Activated T-cell treated with anti-CD3 and anti-CD28 coated beads for 4 hours (primary cell): ENCODE data around the gene CTBP2.
"Not testable (repeated sequence)": the region's sequence is repeated elsewhere in the genome, so short reads cannot be mapped to it uniquely, and the experiment has no call there.

Experiments
- DNase-seq: peaks from one replicate; pipeline ENCODE4 v3.0.0-alpha.2; 2020

CTBP2 gene

DNA sequence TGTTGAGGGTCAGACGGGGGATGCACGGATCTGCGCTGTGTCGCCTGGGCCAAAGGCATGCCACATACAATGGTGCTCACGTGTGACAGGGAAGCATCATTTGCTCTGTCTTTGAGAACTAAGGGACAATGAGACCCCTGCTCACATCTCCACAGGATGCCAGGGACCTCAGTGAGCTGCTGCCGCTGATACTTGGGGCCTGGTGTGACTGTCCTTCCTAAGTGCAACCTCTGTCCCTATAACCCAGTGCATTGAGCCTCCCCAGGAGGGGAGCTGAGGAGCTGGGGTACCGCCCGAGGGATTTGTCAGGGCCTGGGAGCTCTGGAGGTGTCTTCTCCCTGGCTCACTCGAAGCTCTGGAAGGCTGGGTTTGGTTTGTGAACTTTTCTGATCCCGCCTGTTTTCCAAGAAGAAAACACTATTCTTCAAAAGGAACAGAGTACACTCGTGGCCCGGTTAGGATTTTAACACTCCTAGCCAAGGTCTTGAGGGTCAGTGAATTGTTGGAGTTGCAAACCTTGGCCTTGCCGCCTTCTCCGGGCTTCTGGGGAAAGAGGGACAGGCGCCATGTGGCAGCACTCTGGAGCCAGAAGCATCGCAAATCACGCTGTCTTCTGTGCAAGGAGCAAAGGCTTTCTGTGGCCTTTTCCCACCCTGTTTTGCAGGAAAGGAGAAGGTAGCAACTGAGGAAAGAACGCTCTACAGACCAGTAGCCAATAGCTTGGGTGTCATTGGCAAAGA, 26.2 kb upstream of the CTBP2 start:
- no peak for DNase-seq

DNA sequence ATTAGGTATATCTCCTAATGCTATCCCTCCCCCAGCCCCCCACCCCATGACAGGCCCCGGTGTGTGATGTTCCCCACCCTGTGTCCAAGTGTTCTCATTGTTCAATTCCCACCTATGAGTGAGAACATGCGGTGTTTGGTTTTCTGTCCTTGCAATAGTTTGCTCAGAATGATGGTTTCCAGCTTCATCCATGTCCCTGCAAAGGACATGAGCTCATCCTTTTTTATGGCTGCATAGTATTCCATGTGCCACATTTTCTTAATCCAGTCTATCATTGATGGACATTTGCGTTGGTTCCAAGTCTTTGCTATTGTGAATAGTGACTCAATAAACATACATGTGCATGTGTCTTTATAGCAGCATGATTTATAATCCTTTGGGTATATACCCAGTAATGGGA, 18.7 kb upstream of the CTBP2 start:
- not testable (repeated sequence) for DNase-seq

DNA sequence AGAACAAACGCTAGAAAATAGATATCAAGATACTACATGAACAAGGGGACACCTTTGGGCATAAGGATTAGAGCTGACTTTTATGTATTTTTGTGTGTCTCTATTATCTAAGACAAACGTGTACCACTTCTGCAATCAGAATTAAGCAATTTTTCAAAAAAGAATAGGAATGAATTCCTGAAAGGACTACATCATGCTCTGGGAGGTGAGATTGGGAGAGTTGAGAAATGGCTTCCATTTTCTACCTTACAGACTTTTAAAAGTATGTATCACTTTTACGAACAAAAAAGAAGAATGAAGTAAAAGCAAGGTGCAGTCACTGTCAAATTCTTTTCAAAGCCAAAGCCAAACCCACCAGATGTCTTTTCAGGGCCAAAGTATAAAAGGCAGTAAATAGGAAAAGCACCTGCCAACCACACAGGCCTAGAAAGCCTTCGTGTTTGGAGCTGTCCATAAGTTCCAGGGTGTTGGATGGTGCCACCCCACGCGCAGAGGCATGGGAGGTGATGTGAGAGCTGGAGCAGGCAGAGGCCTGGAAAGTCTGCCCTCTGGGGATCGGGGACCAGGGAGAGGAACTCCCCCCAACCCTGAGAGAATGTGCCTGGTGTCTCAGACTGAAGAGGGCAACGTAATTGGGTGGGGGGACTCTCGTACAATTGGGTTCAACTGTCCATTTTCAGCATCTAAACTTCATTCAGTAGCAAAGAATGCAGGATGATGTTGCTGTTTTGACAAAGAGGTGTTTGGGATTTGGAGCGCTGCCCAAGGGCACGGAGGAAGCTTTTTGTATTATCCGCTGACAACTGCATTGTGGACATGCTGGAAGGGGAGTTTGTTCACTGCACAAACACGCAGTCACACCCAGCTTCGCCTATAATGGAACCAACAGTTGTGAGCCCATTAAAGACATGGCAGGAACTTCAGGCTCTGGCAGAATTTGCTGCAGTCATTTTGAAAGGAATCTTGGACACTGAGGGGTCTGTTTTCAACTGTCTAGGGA, 17.6 kb upstream of the CTBP2 start:
- DNase-seq, result no peak

DNA sequence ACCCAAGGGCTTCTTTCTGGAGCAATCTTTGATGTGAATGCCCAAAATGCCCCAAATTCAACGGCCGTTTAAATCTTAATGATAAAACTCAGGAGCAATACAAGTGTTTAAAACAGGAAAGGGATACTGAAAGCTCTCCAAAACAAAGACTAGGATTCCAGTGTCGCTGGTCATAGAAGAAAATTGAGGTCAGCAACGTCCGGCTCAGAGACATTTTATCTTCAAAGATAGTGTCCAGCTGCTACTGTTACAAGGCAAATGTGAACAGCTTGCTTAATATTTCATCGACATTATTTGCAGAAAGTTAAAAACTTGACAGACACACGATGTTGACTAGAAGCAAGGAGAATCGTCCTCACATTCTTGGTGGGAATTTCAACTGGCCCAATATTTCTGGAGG, 15.4 kb upstream of the CTBP2 start:
- DNase-seq, result no peak

DNA sequence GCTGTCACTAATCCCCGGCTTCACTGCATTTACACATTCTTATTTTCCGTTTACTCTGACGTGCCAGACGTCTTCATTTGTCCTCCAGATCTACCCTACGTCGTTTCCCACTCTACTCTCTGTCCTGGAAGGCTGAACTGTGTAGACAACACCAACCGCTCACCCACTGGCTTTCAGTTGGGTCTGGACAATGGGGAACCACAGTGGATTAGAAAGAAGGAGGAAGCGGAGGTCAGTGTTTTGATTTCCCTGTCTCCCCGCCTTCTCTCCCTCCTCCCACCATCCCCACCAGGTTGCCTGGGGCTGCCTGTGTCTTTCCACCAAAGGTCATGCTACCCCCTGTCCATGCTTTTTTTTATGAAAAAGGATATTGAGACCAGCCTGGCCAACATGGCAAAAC, 14.0 kb upstream of the CTBP2 start:
- no peak for DNase-seq

DNA sequence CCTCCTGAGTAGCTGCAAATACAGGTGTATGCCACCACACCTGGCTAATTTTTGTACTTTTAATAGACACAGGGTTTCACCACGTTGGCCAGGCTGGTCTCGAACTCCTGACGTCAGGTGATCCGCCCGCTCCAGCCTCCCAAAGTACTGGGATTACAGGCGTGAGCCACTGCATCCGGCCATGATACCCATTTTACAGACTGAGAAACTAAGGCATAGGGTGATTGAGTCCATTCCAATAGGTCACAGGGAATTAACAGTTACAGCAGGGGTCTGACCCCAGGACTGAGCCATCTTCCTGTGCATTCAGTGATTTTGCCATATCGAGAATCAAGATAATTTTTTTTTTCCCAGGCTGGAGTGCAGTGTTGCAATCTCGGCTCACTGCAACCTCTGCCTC, 12.3 kb upstream of the CTBP2 start:
- no peak for DNase-seq

DNA sequence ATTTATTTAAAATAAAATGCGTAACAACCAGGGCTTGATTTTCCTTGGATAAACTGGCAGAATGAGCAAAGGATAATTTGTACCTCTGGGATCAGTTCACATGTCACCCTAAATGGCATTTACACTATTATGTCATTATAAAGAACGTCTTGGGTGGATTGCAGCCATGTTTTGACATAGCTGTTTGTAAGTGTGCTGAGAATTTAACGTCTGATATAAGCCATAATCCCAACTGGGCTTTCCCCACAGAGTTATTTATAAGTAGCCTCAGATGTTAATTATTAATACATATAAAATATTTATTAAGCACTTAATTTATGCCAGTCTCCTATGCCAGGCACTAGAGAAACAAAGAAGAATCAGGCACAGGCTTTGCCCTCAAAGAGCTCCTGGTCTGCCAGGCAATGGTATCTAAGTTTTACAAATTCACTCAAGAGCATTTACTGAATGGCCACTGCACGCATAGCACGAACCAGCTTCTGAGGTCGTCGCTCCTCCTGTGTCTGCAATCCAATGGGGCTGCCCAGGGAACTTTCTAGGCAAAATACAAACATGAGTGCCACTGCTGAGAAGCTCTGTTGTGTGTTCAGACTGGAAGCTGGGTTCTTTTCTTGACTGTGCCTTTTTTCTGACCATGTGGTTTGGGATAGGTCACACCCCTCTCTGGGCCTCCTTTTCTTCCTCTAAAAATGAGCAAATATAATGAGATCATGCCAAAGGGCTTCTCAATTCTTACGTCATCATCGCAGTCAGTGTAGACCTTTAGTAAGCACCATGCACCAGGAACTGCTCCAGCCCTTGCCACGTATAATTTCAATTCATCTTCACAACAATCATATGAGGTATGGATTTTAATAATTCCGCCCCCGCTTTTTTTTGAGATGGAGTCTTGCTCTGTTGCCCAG, 11.3 kb upstream of the CTBP2 start:
- DNase-seq, result no peak

DNA sequence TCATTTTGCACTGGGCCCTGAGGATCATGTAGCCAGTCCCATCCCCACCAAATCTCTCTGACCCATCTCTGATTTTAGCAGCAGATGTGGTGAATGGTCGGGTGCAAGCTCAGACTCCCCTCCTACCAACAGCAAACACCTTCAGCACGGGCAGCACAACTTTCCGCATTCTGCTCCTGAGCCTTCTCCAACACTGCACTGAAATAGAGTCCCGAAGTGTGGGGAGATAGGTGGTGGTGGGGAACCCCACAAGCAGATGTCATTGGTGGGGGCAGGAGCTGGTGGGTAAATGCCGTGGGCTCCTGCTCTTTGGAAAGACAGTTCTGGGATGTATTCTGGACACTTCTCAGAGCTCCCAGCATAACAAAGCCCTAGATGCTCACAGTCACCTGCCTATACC, 9.6 kb upstream of the CTBP2 start:
- no peak for DNase-seq

DNA sequence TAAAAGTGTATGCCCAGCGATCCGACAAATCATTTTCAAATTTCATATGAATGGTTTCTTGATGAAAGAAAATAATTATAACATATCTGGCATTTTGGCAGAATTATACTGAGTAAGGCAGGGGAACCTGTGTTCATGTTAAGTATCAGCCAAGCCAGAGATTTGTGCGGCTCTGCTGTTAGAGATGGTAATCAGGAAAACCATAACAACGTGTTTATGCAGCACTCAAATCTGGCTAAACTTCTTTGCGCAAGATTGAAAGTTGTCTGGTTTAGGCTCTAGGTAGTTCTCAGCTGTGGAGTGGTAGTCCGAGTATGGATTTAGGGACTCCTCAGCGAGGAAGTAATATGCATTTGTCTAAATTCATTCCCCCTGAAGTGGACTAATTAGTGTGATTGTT, 8.9 kb upstream of the CTBP2 start:
- no peak for DNase-seq

DNA sequence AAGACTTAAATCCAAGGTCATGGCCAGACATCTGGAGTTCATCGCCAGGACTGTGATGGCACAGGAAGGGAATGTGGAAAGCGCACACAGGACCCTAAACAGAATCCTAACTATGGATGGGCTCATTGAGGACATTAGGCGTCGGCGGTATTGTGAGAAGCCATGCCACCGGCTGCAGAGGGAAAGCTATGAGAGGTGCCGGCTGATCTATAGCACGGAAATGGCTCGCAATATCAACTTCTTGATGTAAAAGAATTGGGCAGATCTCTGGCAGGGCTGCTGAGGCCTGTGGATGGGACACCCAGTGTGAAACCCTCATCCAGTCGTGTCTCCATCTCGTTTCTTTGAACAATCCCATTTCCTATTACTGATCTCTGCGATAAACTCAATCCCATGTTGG, 6.3 kb upstream of the CTBP2 start:
- DNase-seq, result no peak

DNA sequence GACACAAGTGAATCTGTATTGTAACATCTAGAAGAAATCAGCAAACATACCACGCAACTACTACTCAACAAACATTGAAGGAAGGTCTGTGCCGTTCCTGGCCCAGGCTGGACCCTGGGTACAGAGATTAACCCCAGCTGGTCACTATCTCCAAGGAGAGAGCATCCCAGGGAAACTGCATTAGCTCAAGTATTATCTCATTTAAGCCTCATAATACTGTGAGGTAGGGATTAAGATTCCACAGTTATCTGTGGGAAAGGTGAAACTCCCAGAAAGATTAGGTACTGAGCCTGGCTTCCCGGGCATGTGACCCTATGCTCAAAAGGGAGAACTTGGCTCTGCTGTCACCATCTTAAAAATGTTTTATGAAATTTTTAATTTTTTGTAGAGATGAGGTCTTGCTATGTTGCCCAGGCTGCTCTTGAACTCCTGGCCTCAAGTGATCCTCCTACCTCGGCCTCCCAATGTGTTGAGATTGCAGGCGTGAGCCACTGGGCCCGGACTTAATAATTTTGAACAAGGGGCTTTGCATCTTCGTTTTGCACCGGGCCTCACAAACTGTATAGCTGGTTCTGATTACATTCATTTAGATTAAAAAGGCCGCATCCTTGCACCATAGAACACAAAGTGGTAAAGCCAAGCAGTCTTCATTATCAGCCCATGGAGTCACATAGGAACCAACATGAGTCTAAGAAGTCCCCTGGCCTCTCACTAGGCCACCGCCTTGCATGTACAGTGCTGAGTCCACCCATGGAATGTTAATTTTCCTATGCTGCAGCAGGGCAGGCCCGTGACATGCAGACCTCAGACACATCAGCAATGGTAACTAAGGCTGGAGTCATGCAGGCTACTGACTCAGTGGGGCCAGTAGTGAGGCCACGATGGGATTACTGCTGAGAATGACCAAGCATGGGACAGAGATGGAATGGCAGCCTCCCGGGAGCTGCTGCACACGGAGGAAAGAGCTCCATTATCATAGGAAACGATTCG, 5.5 kb upstream of the CTBP2 start:
- DNase-seq, result no peak

DNA sequence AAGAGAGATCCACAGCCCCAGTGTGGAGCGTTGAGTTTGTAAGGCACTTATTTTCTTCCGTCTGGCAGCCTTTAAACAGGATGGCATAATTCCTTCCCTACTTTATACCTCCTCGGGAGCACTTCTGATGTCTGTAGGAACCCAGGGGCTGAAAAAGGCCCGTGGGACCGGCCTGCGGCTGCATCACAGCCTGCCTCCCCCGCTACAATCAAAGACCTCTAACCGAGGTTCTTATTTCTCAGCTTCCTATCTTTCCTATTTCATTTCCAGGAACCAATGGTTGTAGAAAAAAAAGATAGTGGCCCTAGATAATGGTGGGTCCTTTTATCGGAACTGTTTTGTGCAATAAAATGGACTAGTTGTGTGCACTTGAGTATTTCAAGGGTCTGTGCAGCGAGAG, 4.1 kb upstream of the CTBP2 start:
- DNase-seq, result no peak

DNA sequence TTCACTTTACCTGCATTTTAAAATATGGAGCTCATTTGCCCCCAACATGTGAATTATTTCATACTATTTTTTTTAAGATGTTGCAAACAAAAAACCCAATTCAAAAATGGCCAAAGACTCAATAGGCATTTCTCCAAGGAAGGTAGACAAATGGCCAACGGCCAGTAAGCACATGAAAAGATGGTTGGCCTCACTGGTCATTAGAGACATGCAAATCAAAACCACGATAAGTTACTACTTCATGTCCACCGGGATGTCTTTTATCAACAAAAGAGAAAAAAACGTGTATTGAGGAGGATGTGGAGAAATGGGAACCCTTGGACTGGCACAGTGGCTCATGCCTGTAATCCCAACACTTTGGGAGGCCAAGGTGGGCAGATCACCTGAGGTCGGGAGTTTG, 3.4 kb upstream of the CTBP2 start:
- no peak for DNase-seq

DNA sequence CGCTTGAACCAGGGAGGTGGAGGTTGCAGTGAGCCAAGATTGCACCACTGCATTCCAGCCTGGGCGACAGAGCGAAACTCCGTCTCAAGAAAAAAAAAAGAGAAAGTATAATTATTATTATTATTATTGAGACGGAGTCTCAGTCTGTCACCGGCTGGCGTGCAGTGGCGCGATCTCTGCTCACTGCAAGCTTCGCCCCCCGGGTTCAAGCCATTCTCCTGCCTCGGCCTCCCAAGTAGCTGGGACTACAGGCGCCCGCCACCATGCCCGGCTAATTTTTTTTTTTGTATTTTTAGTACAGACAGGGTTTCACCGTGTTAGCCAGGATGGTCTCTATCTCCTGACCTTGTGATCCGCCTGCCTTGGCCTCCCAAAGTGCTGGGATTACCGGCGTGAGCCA, 2.9 kb upstream of the CTBP2 start:
- DNase-seq, result not testable (repeated sequence)

DNA sequence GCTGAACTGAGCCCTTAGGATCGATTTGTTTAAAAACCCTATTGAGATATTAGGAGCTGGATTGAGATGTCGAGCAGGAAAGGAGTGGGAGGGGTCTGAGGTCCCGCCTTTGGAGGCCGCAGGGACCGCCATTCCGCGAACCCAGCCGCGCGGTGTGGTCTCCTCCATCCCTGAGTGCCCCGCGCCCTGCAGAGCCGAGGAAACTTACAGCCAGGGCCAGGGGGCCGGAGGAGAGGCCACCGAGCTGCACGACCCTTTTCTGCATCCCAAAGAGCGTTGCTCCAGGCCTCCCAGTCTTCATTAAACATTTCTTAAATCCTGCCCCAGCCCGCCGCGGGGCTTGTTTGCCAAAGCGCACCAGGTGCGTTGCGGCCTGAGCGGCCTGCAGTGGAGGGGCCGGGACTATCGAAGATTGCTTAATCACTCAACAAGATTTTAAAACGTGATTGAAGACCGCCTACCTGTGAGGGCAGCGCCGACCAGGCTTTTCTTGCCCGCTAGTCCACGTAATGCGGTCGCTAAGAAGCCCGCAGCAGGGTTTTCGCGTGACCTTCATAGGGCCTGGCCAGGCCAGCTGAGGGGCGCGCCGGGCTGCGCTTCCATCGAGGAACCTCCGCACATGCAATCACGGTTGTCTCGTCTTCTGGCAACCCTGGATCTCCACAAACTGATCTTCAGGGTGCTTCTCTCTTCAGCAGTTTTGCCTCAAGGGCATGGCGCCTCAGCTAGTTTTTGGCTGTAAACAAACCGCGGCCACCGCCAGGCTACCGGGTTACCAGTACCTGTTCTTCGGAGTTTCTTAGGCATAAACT, 2.0 kb upstream of the CTBP2 start:
- no peak for DNase-seq

DNA sequence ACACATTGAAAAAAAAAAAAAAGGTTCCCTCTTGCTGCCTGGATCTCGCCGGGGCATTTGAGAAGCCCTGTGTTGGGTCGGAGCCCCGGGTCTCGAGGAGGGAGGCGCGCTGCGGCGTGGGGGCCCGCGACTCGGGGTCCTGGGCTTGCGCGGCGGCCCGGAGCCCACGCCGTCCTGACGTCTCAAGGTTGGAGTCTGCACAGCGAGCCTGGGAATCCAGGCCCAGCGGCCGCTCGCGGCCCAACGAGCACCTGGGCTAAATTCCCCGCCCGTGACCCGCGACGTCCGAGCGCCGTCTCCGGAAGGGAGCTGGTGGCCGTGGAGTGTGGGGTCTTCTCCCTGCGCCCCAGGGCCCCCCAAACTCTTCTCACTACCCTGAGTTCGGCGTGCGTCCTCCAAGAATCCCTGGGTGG, 1.4 kb upstream of the CTBP2 start:
- no peak for DNase-seq

DNA sequence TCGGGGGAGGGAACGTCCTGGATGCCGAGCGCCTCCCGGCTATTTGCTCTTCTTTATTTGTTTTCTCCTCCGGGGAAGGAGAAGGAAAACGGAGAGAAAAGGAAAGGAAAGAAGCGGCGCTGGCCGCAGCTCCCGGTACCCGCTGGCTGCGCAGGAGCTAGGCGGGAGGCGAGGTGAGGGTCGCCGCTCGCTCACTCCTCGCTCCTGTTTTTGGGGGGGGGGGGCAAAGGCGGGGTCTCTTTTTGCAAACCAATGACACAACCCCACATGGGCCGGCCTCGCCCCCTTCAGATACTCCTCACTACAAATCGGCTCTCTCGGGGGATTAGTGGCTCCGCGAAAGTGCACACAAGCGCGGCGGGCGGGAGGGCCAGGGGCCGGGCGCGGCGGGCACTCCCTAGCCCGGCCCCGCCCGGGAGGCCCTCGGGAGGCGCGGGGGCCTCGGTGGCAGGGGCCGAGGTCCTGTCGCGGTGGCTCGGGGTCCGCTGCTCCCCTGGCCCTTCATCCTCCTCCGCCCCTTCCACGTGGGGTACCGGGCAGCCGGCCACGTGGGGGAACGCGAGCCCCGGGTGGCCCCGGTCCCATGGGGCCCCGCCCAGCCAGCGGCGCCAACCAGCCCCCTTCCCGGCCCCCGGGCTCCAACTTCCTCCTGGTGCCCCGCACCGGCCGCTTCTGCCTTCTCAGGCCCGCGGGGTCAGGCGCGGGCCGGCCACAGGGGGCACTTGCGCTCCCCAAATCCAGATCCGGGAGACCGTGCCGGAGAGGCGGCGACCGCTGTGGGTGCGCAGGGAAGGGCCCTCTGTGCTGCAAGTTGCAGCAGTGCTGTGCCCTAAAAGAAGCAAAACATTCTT, 718 bp upstream of the CTBP2 start:
- DNase-seq, result no peak

DNA sequence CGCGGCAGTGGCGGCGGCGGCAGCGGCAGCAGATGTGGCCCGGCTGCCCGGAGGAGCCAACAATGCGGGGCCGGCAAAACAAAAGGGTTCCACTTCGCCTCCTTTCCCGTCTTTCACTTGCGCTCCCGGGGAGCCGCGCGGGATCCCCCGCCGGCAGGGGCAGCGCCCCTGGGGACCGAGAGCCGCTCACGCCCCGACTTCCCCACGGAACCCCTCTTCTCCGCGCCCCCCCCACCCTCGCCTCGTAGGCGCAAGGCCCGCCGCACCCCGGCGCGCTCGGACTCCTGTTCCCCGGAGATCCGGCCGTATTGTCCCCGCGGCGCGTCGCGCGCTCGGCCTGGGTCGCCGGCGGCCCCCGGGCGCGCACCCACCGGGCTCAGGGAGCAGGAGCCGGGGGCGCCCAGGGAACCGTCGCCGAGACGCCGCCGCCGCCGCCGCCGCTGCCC, 854 bp downstream of the CTBP2 start:
- no peak for DNase-seq

DNA sequence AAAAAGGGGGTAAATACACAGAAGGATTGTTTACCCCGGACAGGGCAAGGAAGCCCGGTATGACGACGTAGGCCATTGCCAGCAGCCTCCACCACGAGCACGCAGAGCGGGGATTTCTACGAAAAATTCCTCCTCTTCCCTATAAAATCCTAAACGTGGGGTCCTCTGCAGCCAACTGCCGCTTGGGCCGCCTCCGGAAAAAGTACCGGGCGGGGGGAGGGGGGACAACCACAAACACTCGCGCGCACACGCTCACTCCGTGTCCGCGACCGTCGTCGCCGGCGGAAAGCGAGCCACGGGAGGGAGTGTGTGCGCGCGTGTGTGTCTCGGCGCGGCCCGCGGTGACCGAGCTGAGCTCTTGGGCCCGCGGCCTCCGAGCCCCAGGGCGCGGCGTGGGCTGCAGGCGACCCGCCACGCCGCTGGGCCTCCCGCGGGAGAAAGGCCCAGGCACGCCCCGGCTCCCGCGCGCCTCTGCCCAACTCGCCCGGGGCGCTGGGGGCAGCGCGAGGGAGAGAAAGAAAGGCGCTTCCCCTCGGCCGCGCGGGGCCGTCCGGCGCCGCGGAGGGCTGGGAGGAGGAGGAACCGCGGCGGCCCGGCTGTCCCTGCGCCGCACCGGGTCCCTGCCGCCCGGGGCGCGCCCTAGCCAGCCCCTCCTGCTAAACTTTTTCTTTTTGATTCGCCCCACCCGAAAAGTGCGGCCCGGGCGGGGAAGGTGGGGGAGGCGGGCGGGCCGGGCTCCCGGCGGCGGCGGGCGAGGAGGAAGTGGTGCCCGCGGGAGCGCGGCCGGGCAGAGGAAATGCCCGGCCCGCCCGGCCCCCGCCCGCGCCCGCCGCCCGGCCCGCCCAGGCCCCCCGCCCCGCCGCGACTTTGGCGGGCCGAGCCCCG, 1.5 kb downstream of the CTBP2 start:
- DNase-seq, result no peak
